GM23338 (cell line): Measurements from ENCODE around the gene SH2D5.

ENCODE experiments used
- CREB1 ChIP-seq: fragments of 250-450 bp; sonication (Bioruptor Pico); IDR thresholded peaks from 2 replicates; pipeline ENCODE4 v1.5.0; 2020; ENCODE audit warnings: low read depth, mild to moderate bottlenecking, moderate library complexity
- CTCF ChIP-seq, 2 experiments: fragments of 200-600 bp in 1 of 2; sonication (generic) in 1 of 2; conservative IDR thresholded peaks; 2 replicates each; pipeline versions ENCODE4 v1.5.1 to v1.6.1; 2016 to 2017; ENCODE audit warnings: antibody characterized with exemption in 2 of 2, low read depth in 2 of 2, mild to moderate bottlenecking in 2 of 2, moderate library complexity in 1 of 2
- EZH2 ChIP-seq: fragments of 200-600 bp; sonication (generic); IDR thresholded peaks from one replicate; pipeline ENCODE4 v1.8.0; 2017; ENCODE audit warnings: antibody characterized with exemption, mild to moderate bottlenecking, low read depth; ENCODE audit not compliant: unreplicated experiment
- EZH2phosphoT487 ChIP-seq: fragments of 200-600 bp; sonication (generic); IDR thresholded peaks from one replicate; pipeline ENCODE4 v1.8.1; 2018; ENCODE audit warnings: antibody characterized with exemption; ENCODE audit not compliant: unreplicated experiment
- NANOG ChIP-seq: IDR thresholded peaks from 2 replicates; pipeline ENCODE4 v1.6.1; 2016; ENCODE audit warnings: antibody characterized with exemption, borderline replicate concordance
- POLR2AphosphoS5 ChIP-seq: IDR thresholded peaks from 2 replicates; pipeline ENCODE4 v1.6.1; 2016; ENCODE audit warnings: antibody characterized with exemption, low read depth
- REST ChIP-seq: IDR thresholded peaks from one replicate; pipeline ENCODE4 v1.6.1; 2018; ENCODE audit warnings: antibody characterized with exemption; ENCODE audit not compliant: unreplicated experiment
- STAT1 ChIP-seq: IDR thresholded peaks from one replicate; pipeline ENCODE4 v1.6.1; 2016; ENCODE audit warnings: antibody characterized with exemption; ENCODE audit not compliant: unreplicated experiment
- ZNF462 ChIP-seq: fragments of 250-450 bp; sonication (Bioruptor Pico); IDR thresholded peaks from 2 replicates; pipeline ENCODE4 v1.5.0; 2020; ENCODE audit warnings: mild to moderate bottlenecking, moderate library complexity

GRCh38 chr1:20693623-20694022, 38.9 kb downstream of the SH2D5 start:
- TF ChIP-seq CTCF (conservative IDR thresholded peaks at IDR 0.05; ENCODE audit: low read depth in 2 of 2) (no peak), NANOG (no peak), CREB1 (CRISPR knock-in tag) (no peak), EZH2phosphoT487 (no peak), ZNF462 (no peak), EZH2 (no peak), STAT1 (no peak), REST (no peak), POLR2AphosphoS5 (no peak)
